ENCODE measurements around the gene TCF20. TPM values are rescaled to one million over a fixed set of nuclear protein-coding genes. Genes with fewer than 3 reads are reported as not detected.
A peak's percentile ranks its signal among the peaks of the same experiment; 100 is the strongest.

The TCF20 gene
- total and polyA plus RNA-seq, 8 donors, result 7.8 to 28.3 (median 17.0) TPM

DNA sequence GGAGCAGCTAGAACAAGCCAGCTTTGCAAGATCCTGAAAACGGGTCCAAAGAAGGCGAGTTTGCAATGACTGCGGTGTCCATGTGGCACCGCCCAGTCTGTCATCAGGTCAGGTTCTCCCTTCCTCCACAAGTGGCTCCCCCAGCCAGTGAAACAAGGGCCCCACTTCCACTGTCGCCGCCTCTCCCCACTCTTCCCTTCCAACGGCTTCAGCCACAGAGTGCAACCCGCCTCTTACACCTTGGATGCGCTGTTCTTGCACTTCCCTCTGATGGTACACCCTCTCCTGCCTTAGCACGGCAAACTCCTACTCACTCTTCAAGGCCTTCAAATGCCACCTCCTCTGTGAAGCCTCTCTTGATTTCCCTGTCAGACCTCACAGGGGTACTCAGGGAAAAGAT, 10.8 kb upstream of the TCF20 start:
- TF ChIP-seq, protein P1, sequence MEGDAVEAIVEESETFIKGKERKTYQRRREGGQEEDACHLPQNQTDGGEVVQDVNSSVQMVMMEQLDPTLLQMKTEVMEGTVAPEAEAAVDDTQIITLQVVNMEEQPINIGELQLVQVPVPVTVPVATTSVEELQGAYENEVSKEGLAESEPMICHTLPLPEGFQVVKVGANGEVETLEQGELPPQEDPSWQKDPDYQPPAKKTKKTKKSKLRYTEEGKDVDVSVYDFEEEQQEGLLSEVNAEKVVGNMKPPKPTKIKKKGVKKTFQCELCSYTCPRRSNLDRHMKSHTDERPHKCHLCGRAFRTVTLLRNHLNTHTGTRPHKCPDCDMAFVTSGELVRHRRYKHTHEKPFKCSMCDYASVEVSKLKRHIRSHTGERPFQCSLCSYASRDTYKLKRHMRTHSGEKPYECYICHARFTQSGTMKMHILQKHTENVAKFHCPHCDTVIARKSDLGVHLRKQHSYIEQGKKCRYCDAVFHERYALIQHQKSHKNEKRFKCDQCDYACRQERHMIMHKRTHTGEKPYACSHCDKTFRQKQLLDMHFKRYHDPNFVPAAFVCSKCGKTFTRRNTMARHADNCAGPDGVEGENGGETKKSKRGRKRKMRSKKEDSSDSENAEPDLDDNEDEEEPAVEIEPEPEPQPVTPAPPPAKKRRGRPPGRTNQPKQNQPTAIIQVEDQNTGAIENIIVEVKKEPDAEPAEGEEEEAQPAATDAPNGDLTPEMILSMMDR (IDR thresholded peaks at IDR 0.05), result no peak
- ATAC-seq (no peak), FAIRE-seq (no peak), DNase-seq (no peak)
- peaks cover 0 to 6% (median 0%) of the 10 kb centered on the region in 4 donors for H3K27me3 ChIP-seq
- intact Hi-C loops (cut with DNase I), result no loop called here
- no peaks in the 10 kb centered on the region for H3K9me3 ChIP-seq
- H3K27ac ChIP-seq, result no peak overlapping the region
- 88 to 93% methylated on average over 10 of the region's 10 CpGs for WGBS, 2 donors
- H3K4me3 ChIP-seq, result no peak overlapping the region
- no peaks in the 10 kb centered on the region for H3K4me1 ChIP-seq
- H3K36me3 ChIP-seq, result no peaks in the 10 kb centered on the region

DNA sequence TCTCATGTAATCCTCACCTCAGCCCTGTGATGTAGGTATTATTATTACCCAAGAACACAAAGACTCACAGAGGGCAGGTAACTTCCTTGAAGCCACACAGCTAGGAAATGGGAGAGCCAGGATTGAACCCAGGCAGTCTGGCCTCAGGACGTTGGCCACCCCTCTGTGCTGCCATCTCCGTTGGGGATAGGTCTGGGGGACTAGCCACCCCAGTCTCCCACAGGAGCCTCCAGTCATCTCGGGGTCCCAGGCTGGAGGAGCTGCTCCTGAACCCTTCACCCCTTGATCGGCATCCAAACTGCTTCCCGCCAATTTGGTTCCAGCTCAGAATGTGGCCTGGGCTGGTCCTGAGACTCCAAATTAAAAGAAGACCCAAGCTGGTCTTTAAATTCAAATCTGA, 10.4 kb upstream of the TCF20 start:
- H3K27me3 ChIP-seq, result peaks cover 0 to 6% (median 0%) of the 10 kb centered on the region in 4 donors
- intact Hi-C loops (cut with DNase I), result no loop called here
- FAIRE-seq, result no peak

DNA sequence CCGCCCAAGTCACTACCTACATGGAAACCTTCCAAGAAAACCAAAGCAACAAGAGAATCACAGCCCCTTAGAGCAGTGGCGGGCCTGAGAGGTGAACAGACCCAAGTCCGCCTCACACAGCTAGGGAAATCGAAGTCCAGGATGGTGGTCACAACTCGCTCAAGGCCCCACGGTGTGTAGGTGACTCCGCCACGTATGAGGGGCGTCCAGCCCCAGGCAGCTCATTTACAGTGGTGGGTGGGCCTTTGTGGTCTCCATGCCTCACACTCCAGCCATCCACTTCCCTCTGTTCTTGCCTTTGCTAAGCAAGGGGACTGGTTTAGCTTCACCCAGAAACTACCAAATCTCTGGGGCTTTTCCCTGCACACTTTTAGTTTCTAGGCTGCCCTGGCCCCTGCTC, 9.7 kb upstream of the TCF20 start:
- peak in 1 of 6 donors; percentile 8 for DNase-seq
- TF ChIP-seq, protein P1 (IDR thresholded peaks at IDR 0.05), result no peak
- 79 to 84% methylated on average over 7 to 9 of the region's 9 CpGs for WGBS, 2 donors
- no peak for FAIRE-seq
- intact Hi-C loops (cut with DNase I), result no loop called here
- no peak overlapping the region for H3K27ac ChIP-seq
- no peaks in the 10 kb centered on the region for H3K4me1 ChIP-seq
- ATAC-seq, result no peak
- H3K27me3 ChIP-seq, result peaks cover 0 to 6% (median 0%) of the 10 kb centered on the region in 4 donors
- H3K4me3 ChIP-seq, result no peak overlapping the region
- no peaks in the 10 kb centered on the region for H3K36me3 ChIP-seq
- H3K9me3 ChIP-seq, result no peaks in the 10 kb centered on the region

More for the DNA sequence above, 10.4 kb upstream of the TCF20 start:
- Histone ChIP-seq H3K9me3 (no peaks in the 10 kb centered on the region), H3K27ac (no peak overlapping the region), H3K4me1 (no peaks in the 10 kb centered on the region), H3K4me3 (no peak overlapping the region), H3K36me3 (no peaks in the 10 kb centered on the region)
- peak in 1 of 6 donors; percentile 29 for DNase-seq
- 71 to 85% methylated on average over 5 of the region's 5 CpGs for WGBS, 2 donors
- ATAC-seq, result no peak
- TF ChIP-seq, protein P1 (IDR thresholded peaks at IDR 0.05), result no peak

DNA sequence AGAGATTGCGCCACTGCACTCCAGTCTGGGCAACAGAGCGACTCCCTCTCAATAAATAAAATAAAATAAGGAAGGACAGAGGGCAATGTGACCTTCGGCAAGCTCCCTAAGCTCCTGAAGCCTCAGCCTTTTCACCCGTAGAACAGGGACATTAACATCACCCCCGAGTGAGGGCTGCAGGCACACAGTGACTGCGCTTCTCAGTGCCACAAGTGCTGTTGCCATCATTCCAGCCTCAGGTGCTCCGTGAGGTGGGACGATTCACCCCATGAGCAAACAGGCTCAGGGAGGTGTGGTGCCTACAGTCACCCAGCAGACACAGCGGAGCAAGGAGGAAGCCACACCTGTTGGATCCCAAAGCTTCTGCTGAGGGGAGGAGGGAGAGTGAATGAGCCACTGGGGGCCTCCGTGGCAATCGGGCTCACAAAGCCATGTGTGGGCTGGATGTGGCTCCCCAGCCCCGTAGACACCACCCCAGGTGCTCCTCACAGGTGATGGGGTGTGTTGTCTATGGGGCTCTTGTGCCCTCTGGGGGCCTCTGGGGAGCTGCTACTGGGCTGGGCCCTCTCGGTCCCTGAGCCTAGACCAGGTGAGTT, 9.1 kb upstream of the TCF20 start:
- ATAC-seq (no peak), DNase-seq (peak in 1 of 6 donors; percentile 35), FAIRE-seq (no peak)
- Histone ChIP-seq H3K36me3 (no peaks in the 10 kb centered on the region), H3K27me3 (no peaks in the 10 kb centered on the region), H3K4me3 (no peak overlapping the region), H3K27ac (no peak overlapping the region), H3K9me3 (no peaks in the 10 kb centered on the region), H3K4me1 (no peaks in the 10 kb centered on the region)
- WGBS, 2 donors, result 79 to 85% methylated on average over 13 of the region's 13 CpGs
- TF ChIP-seq, protein P1 (IDR thresholded peaks at IDR 0.05), result no peak
- intact Hi-C loops (cut with DNase I), result no loop called here

GRCh38 chr22:42277988-42278776, 7.7 kb upstream of the TCF20 start:
- FAIRE-seq (no peak), ATAC-seq (peak in 1 of 4 donors; percentile 54), DNase-seq (no peak)
- Histone ChIP-seq H3K36me3 (no peaks in the 10 kb centered on the region), H3K9me3 (no peaks in the 10 kb centered on the region), H3K4me3 (no peak overlapping the region), H3K4me1 (no peaks in the 10 kb centered on the region), H3K27me3 (no peaks in the 10 kb centered on the region), H3K27ac (no peak overlapping the region)
- 73 to 74% methylated on average over 21 of the region's 21 CpGs for WGBS, 2 donors
- TF ChIP-seq, protein P1 (IDR thresholded peaks at IDR 0.05), result no peak
- intact Hi-C loops (cut with DNase I), result no loop called here

All from pancreas (tissue), 10 donors.